H9 (cell line): Measurements from ENCODE around the gene RASA2. TPM values are rescaled to one million over a fixed set of nuclear protein-coding genes. Genes with fewer than 3 reads are reported as not detected.

Source experiments
- DNase-seq: peaks from one replicate; pipeline ENCODE4 v3.0.0-alpha.2; 2017
- H2AFZ ChIP-seq: one replicate; pipeline ENCODE4 v1.6.1; 2013; ENCODE audit warnings: mild to moderate bottlenecking, low read length, control low read depth, moderate library complexity
- H2AK5ac ChIP-seq: 2 replicates; pipeline ENCODE4 v1.6.1; 2013; ENCODE audit warnings: low read length, control low read depth, mixed read lengths; ENCODE audit not compliant: insufficient read length
- H2BK120ac ChIP-seq: one replicate; pipeline ENCODE4 v1.6.1; 2013; ENCODE audit warnings: low read depth, mild to moderate bottlenecking, low read length, control low read depth, inconsistent platforms; ENCODE audit not compliant: poor library complexity, severe bottlenecking
- H2BK12ac ChIP-seq: 2 replicates; pipeline ENCODE4 v1.6.1; 2013; ENCODE audit warnings: low read length, control low read depth, mixed read lengths, low read depth; ENCODE audit not compliant: insufficient read length
- H2BK15ac ChIP-seq: 2 replicates; pipeline ENCODE4 v1.6.1; 2013; ENCODE audit warnings: low read depth, low read length, control low read depth
- H2BK20ac ChIP-seq: one replicate; pipeline ENCODE4 v1.6.1; 2013; ENCODE audit warnings: low read depth, mild to moderate bottlenecking, low read length, control low read depth, inconsistent platforms; ENCODE audit not compliant: poor library complexity, severe bottlenecking
- H2BK5ac ChIP-seq: 2 replicates; pipeline ENCODE4 v1.6.1; 2013; ENCODE audit warnings: low read length, control low read depth, mixed read lengths; ENCODE audit not compliant: insufficient read length
- H3K14ac ChIP-seq: 2 replicates; pipeline ENCODE4 v1.6.1; 2013; ENCODE audit warnings: low read length, control low read depth; ENCODE audit not compliant: insufficient read depth
- H3K18ac ChIP-seq: 2 replicates; pipeline ENCODE4 v1.6.1; 2013; ENCODE audit warnings: low read depth, mild to moderate bottlenecking, mixed read lengths, low read length, control low read depth; ENCODE audit not compliant: insufficient read length
- H3K23ac ChIP-seq: 2 replicates; pipeline ENCODE4 v1.6.1; 2013; ENCODE audit warnings: low read length, control low read depth, mixed read lengths, low read depth; ENCODE audit not compliant: insufficient read length
- H3K23me2 ChIP-seq: 2 replicates; pipeline ENCODE4 v1.6.1; 2013; ENCODE audit warnings: low read depth, mild to moderate bottlenecking, mixed read lengths, low read length, control low read depth; ENCODE audit not compliant: insufficient read length, poor library complexity, severe bottlenecking
- H3K27ac ChIP-seq: 2 replicates; pipeline ENCODE4 v1.5.1; 2013; ENCODE audit warnings: low read length, control low read depth, mixed read lengths, low read depth; ENCODE audit not compliant: insufficient read length
- H3K27me3 ChIP-seq: 2 replicates; pipeline ENCODE4 v1.6.1; 2013; ENCODE audit warnings: low read length, control low read depth, inconsistent platforms; ENCODE audit not compliant: insufficient read depth
- H3K4ac ChIP-seq: 2 replicates; pipeline ENCODE4 v1.6.1; 2013; ENCODE audit warnings: low read depth, mild to moderate bottlenecking, control low read depth, inconsistent platforms, low read length, moderate library complexity
- H3K4me1 ChIP-seq: 2 replicates; pipeline ENCODE4 v1.6.1; 2013; ENCODE audit warnings: low read length, control low read depth, inconsistent platforms; ENCODE audit not compliant: insufficient read depth
- H3K4me2 ChIP-seq: 2 replicates; pipeline ENCODE4 v1.6.1; 2013; ENCODE audit warnings: low read length, control low read depth, mixed read lengths; ENCODE audit not compliant: insufficient read length, insufficient read depth
- H3K56ac ChIP-seq: 2 replicates; pipeline ENCODE4 v1.6.1; 2013; ENCODE audit warnings: low read depth, mild to moderate bottlenecking, mixed read lengths, low read length, control low read depth; ENCODE audit not compliant: insufficient read length
- H3K79me1 ChIP-seq: 2 replicates; pipeline ENCODE4 v1.6.1; 2013; ENCODE audit warnings: low read depth, mild to moderate bottlenecking, moderate library complexity, low read length, control low read depth, inconsistent platforms; ENCODE audit not compliant: insufficient read depth, poor library complexity, severe bottlenecking
- H3K79me2 ChIP-seq: 2 replicates; pipeline ENCODE4 v1.6.1; 2013; ENCODE audit warnings: low read length, control low read depth, inconsistent platforms; ENCODE audit not compliant: insufficient read depth
- H3K9ac ChIP-seq: 2 replicates; pipeline ENCODE4 v1.6.1; 2013; ENCODE audit warnings: low read length, control low read depth, mixed read lengths; ENCODE audit not compliant: insufficient read length; ENCODE audit errors: extremely low read depth
- H3K9me3 ChIP-seq: one replicate; pipeline ENCODE4 v1.6.1; 2013; ENCODE audit warnings: low read depth, low read length, inconsistent platforms; ENCODE audit not compliant: control insufficient read depth
- H3T11ph ChIP-seq: one replicate; pipeline ENCODE4 v1.6.1; 2013; ENCODE audit warnings: mild to moderate bottlenecking, low read length, control low read depth, inconsistent platforms
- H4K20me1 ChIP-seq: one replicate; pipeline ENCODE4 v1.6.1; 2013; ENCODE audit not compliant: control insufficient read depth, insufficient read length, insufficient read depth
- H4K5ac ChIP-seq: 2 replicates; pipeline ENCODE4 v1.6.1; 2013; ENCODE audit warnings: low read depth, mild to moderate bottlenecking, mixed read lengths, low read length, control low read depth; ENCODE audit not compliant: insufficient read length
- H4K8ac ChIP-seq: replicated peaks from 2 replicates; pipeline ENCODE4 v1.6.1; 2013; ENCODE audit warnings: low read length, control low read depth, mixed read lengths, low read depth; ENCODE audit not compliant: insufficient read length
- H4K91ac ChIP-seq: 2 replicates; pipeline ENCODE4 v1.6.1; 2013; ENCODE audit warnings: low read depth, mild to moderate bottlenecking, moderate library complexity, mixed read lengths, low read length, control low read depth; ENCODE audit not compliant: insufficient read length
- H3K27ac Mint-ChIP-seq, 3 experiments: 2 replicates in 2 of 3; 3 replicates in 1 of 3; pipeline ENCODE4 v1.8.0; 2020 to 2021; ENCODE audit warnings: mixed read lengths in 3 of 3, mild to moderate bottlenecking in 1 of 3, moderate library complexity in 1 of 3
- H3K27me3 Mint-ChIP-seq: 2 replicates; pipeline ENCODE4 v1.8.0; 2021; ENCODE audit warnings: low read depth, mild to moderate bottlenecking, moderate library complexity, mixed read lengths
- H3K36me3 Mint-ChIP-seq, 3 experiments: 2 replicates in 2 of 3; 3 replicates in 1 of 3; pipeline ENCODE4 v1.8.0; 2020 to 2021; ENCODE audit warnings: low read depth in 3 of 3, mixed read lengths in 3 of 3; ENCODE audit not compliant: insufficient read depth in 1 of 3
- H3K4me1 Mint-ChIP-seq, 2 experiments: 2 replicates each; pipeline ENCODE4 v1.8.0; 2020; ENCODE audit warnings: mixed read lengths in 2 of 2
- H3K4me3 Mint-ChIP-seq, 2 experiments: 2 replicates in 1 of 2; 3 replicates in 1 of 2; pipeline ENCODE4 v1.8.0; 2020 to 2021; ENCODE audit warnings: mild to moderate bottlenecking in 2 of 2, mixed read lengths in 2 of 2, moderate library complexity in 1 of 2
- H3K9me3 Mint-ChIP-seq, 2 experiments: 2 replicates in 1 of 2; 3 replicates in 1 of 2; pipeline ENCODE4 v1.8.0; 2020; ENCODE audit warnings: mild to moderate bottlenecking in 2 of 2, mixed read lengths in 2 of 2, moderate library complexity in 1 of 2
- WGBS: extraction: QIAGEN DNeasy Blood & Tissue Kit; methylation state at CpG from one replicate; pipeline ENCODE4 v1.1.7; 2013; ENCODE audit warnings: missing lambda C conversion rate, low lambda C conversion rate, mixed read lengths; ENCODE audit not compliant: insufficient read length; ENCODE audit errors: extremely low coverage; 5-methylcytosine and 5-hydroxymethylcytosine counted together
- total RNA-seq: library from RNA; stranded (reverse); gene quantifications from 2 replicates; pipeline ENCODE4 v1.2.1, GENCODE V29; 2021
- TF ChIP-seq, protein P1 (sequence below): fragments of 200-600 bp; sonication (generic); conservative IDR thresholded peaks from 3 replicates; pipeline ENCODE4 v1.8.0; 2021; ENCODE audit warnings: antibody characterized with exemption, mild to moderate bottlenecking

The RASA2 gene
- total RNA-seq, 1 experiment from 2014 or later: 24.4 TPM

DNA sequence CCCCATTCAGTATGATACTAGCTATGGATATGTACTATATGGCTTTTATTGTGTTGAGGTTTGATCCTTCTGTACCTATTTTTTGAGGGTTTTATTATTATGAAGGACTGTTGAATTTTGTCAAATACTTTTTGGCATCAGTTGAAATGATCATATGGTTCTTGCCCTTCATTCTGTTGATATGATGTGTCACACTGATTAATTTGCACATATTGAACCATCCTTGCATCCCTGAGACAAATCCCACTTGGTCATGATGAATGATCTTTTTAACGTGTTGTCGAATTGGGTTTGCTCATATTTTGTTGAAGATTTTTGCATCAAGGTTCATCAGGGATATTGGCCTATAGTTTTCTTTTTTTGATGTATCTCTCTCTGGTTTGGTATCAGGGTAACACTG lies 61.0 kb downstream of the RASA2 start:
- no peak overlapping the region for H2BK12ac ChIP-seq
- H3K4ac ChIP-seq: no peak overlapping the region
- Mint-ChIP-seq H3K27ac (no peak overlapping the region), H3K27me3 (no peaks in the 10 kb centered on the region), H3K4me1 (peaks cover 3 to 5% of the 10 kb centered on the region in 2 experiments; a peak in 2 of 4 replicates), H3K9me3 (peaks cover 0 to 13% of the 10 kb centered on the region in 2 experiments; a peak in 3 of 5 replicates), H3K4me3 (no peak overlapping the region), H3K36me3 (peaks cover 22 to 45% (median 31%) of the 10 kb centered on the region in 3 experiments)
- no peaks in the 10 kb centered on the region for H3K9me3 ChIP-seq
- no CpG with 5 or more reads among the region's 2 CpGs for WGBS
- no peak overlapping the region for H2BK20ac ChIP-seq
- H3T11ph ChIP-seq: no peak overlapping the region
- H3K23ac ChIP-seq: no peak overlapping the region
- no peak overlapping the region for H2BK120ac ChIP-seq
- no peak overlapping the region for H2BK5ac ChIP-seq
- no peak overlapping the region for H3K18ac ChIP-seq
- no peaks in the 10 kb centered on the region for H3K79me2 ChIP-seq
- H3K27me3 ChIP-seq: no peaks in the 10 kb centered on the region
- H2AFZ ChIP-seq: no peak overlapping the region
- no peaks in the 10 kb centered on the region for H3K79me1 ChIP-seq
- DNase-seq: no peak
- no peaks in the 10 kb centered on the region for H3K23me2 ChIP-seq
- no peak overlapping the region for H4K5ac ChIP-seq
- H4K20me1 ChIP-seq: no peaks in the 10 kb centered on the region
- H3K4me2 ChIP-seq: no peak overlapping the region
- H4K91ac ChIP-seq: no peak overlapping the region
- no peak overlapping the region for H3K14ac ChIP-seq
- H3K27ac ChIP-seq: no peak overlapping the region
- no peak overlapping the region for H3K56ac ChIP-seq
- no peak overlapping the region for H2AK5ac ChIP-seq
- H4K8ac ChIP-seq: no peak overlapping the region
- TF ChIP-seq, protein P1, sequence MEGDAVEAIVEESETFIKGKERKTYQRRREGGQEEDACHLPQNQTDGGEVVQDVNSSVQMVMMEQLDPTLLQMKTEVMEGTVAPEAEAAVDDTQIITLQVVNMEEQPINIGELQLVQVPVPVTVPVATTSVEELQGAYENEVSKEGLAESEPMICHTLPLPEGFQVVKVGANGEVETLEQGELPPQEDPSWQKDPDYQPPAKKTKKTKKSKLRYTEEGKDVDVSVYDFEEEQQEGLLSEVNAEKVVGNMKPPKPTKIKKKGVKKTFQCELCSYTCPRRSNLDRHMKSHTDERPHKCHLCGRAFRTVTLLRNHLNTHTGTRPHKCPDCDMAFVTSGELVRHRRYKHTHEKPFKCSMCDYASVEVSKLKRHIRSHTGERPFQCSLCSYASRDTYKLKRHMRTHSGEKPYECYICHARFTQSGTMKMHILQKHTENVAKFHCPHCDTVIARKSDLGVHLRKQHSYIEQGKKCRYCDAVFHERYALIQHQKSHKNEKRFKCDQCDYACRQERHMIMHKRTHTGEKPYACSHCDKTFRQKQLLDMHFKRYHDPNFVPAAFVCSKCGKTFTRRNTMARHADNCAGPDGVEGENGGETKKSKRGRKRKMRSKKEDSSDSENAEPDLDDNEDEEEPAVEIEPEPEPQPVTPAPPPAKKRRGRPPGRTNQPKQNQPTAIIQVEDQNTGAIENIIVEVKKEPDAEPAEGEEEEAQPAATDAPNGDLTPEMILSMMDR: no peak
- no peak overlapping the region for H2BK15ac ChIP-seq
- no peaks in the 10 kb centered on the region for H3K4me1 ChIP-seq
- H3K9ac ChIP-seq: no peak overlapping the region
